Common myeloid progenitor, CD34-positive (primary cell): ENCODE measurements around the gene WFDC13.
"Not testable (repeated sequence)": the region's sequence is repeated elsewhere in the genome, so short reads cannot be mapped to it uniquely, and the experiment has no call there.

Experiments used
- CTCF ChIA-PET: fragments of 350-600 bp; sonication (Branson Sonifier 250); formaldehyde crosslinking; loops from one replicate; lab custom pipeline; 2021; ENCODE audit warnings: antibody characterized with exemption; lab: Charles Lee
- POLR2A ChIA-PET: fragments of 350-600 bp; sonication (Branson Sonifier 250); formaldehyde crosslinking; loops from one replicate; lab custom pipeline; 2021; ENCODE audit warnings: antibody characterized with exemption; lab: Charles Lee
- DNase-seq, 3 donors: peaks; one replicate each; pipeline versions ENCODE4 v3.0.0 to v3.0.0-alpha.2; 2013
- H3K27ac ChIP-seq, 2 experiments: 1 replicate in 1 of 2; 2 replicates in 1 of 2; pipeline ENCODE4 v1.7.0; 2013; ENCODE audit warnings: inconsistent platforms in 2 of 2, low read length in 2 of 2, mild to moderate bottlenecking in 2 of 2, low read depth in 1 of 2, moderate library complexity in 1 of 2; ENCODE audit not compliant: severe bottlenecking in 2 of 2, insufficient read depth in 1 of 2, poor library complexity in 1 of 2
- H3K27me3 ChIP-seq, 5 experiments: replicated peaks in 2 of 5; 1 replicate in 3 of 5; 2 replicates in 2 of 5; pipeline versions ENCODE4 v1.6.1 to v1.7.0; 2013; ENCODE audit warnings: low read length in 4 of 5, mild to moderate bottlenecking in 2 of 5, moderate library complexity in 2 of 5, inconsistent platforms in 1 of 5; ENCODE audit not compliant: insufficient read depth in 5 of 5, control insufficient read depth in 4 of 5
- H3K36me3 ChIP-seq, 4 experiments: 1 replicate in 2 of 4; 2 replicates in 2 of 4; pipeline versions ENCODE4 v1.6.1 to v1.7.0; 2013; ENCODE audit warnings: low read length in 3 of 4, control low read depth in 1 of 4, mild to moderate bottlenecking in 1 of 4; ENCODE audit not compliant: control insufficient read depth in 4 of 4, insufficient read depth in 4 of 4
- H3K4me1 ChIP-seq, 4 experiments: 1 replicate in 3 of 4; 2 replicates in 1 of 4; pipeline versions ENCODE4 v1.6.1 to v1.7.1; 2013; ENCODE audit warnings: low read length in 3 of 4, mild to moderate bottlenecking in 3 of 4, control low read depth in 1 of 4, inconsistent platforms in 1 of 4, moderate library complexity in 1 of 4; ENCODE audit not compliant: control insufficient read depth in 4 of 4, insufficient read depth in 4 of 4; ENCODE audit errors: control extremely low read depth in 1 of 4
- H3K4me3 ChIP-seq, 7 experiments: 1 replicate in 4 of 7; 2 replicates in 3 of 7; pipeline versions ENCODE4 v1.5.1 to v1.7.0; 2013; ENCODE audit warnings: mild to moderate bottlenecking in 7 of 7, low read length in 6 of 7, moderate library complexity in 6 of 7, inconsistent platforms in 2 of 7, low read depth in 2 of 7, control low read depth in 1 of 7; ENCODE audit not compliant: insufficient read depth in 4 of 7, control insufficient read depth in 1 of 7; ENCODE audit errors: extremely low read depth in 1 of 7
- H3K9me3 ChIP-seq, 5 experiments: 1 replicate in 4 of 5; 2 replicates in 1 of 5; pipeline versions ENCODE4 v1.6.1 to v1.7.1; 2013; ENCODE audit warnings: low read length in 4 of 5, mild to moderate bottlenecking in 2 of 5, inconsistent platforms in 1 of 5, low read depth in 1 of 5, moderate library complexity in 1 of 5; ENCODE audit not compliant: control insufficient read depth in 4 of 5, insufficient read depth in 2 of 5; ENCODE audit errors: control extremely low read depth in 1 of 5
- WGBS: methylation state at CpG from one replicate; pipeline ENCODE4 v1.1.5; 2013; ENCODE audit not compliant: insufficient coverage; 5-methylcytosine and 5-hydroxymethylcytosine counted together

WFDC13 gene

GRCh38 chr20:45695496-45695895, 6.3 kb upstream of the WFDC13 start:
- Histone ChIP-seq H3K27ac (no peak overlapping the region), H3K4me1 (no peaks in the 10 kb centered on the region), H3K9me3 (peaks cover 0 to 2% (median 0%) of the 10 kb centered on the region in 5 experiments), H3K36me3 (no peaks in the 10 kb centered on the region), H3K4me3 (no peak overlapping the region), H3K27me3 (peaks cover 0 to 2% (median 0%) of the 10 kb centered on the region in 5 experiments)
- ChIA-PET CTCF (no interaction called here), POLR2A (no interaction called here)
- no peak for DNase-seq
- WGBS, result 100% methylated on average over 1 of the region's 2 CpGs

GRCh38 chr20:45701104-45701503, 734 bp upstream of the WFDC13 start:
- Histone ChIP-seq H3K36me3 (no peaks in the 10 kb centered on the region), H3K9me3 (no peaks in the 10 kb centered on the region), H3K27me3 (peaks cover 0 to 2% (median 0%) of the 10 kb centered on the region in 5 experiments), H3K4me3 (no peak overlapping the region), H3K27ac (no peak overlapping the region), H3K4me1 (no peaks in the 10 kb centered on the region)
- DNase-seq, result no peak
- 76% methylated on average over 3 of the region's 4 CpGs for WGBS
- POLR2A ChIA-PET, result no interaction called here
- CTCF ChIA-PET, result no interaction called here

GRCh38 chr20:45704969-45705637, 3.3 kb downstream of the WFDC13 start, which contains the start of gene WFDC10B:
Gene WFDC10B, minus strand, starts transcription at chr20:45705019. Its CDS starts 19,027 bp downstream, at chr20:45685992.
- DNase-seq, result peak in 1 of 3 donors; percentile 1
- no peaks in the 10 kb centered on the region for H3K9me3 ChIP-seq
- no peaks in the 10 kb centered on the region for H3K36me3 ChIP-seq
- ChIA-PET CTCF (interaction anchor here (0.6 kb wide), 1 partner anchor 413 kb away, joined by 3 read pairs; no protein-coding TSS in a partner anchor), POLR2A (no interaction called here)
- peaks cover 0 to 2% (median 0%) of the 10 kb centered on the region in 5 experiments for H3K27me3 ChIP-seq
- H3K27ac ChIP-seq, result no peak within 1 kb of the TSS
- 100% methylated on average over 1 of the region's 1 CpG for WGBS
- no peaks in the 10 kb centered on the region for H3K4me1 ChIP-seq
- no peak within 1 kb of the TSS for H3K4me3 ChIP-seq

- H3K4me3 ChIP-seq, H3K4me1 ChIP-seq, H3K27me3 ChIP-seq, DNase-seq, H3K9me3 ChIP-seq, H3K36me3 ChIP-seq, H3K27ac ChIP-seq: not testable (repeated sequence)
- CTCF ChIA-PET, result interaction anchor here (0.6 kb wide), 1 partner anchor 104 kb away, joined by 3 read pairs; no protein-coding TSS in a partner anchor
- POLR2A ChIA-PET, result interaction anchor here (0.6 kb wide), 1 partner anchor 101 kb away, joined by 3 read pairs; no protein-coding TSS in a partner anchor
Observed at GRCh38 chr20:45716141-45716688, 14.4 kb downstream of the WFDC13 start.

- H3K4me3 ChIP-seq, result no peak within 1 kb of the TSS
- CTCF ChIA-PET, result no interaction called here
- peaks cover 0 to 20% (median 5%) of the 10 kb centered on the region in 5 experiments for H3K27me3 ChIP-seq
- DNase-seq, result no peak
- H3K9me3 ChIP-seq, result peaks cover 0 to under 1% (median 0%) of the 10 kb centered on the region in 5 experiments
- H3K27ac ChIP-seq, result no peak within 1 kb of the TSS
- H3K36me3 ChIP-seq, result no peaks in the 10 kb centered on the region
- POLR2A ChIA-PET, result no interaction called here
- no peaks in the 10 kb centered on the region for H3K4me1 ChIP-seq
- 100% methylated on average over 1 of the region's 1 CpG for WGBS
Observed at GRCh38 chr20:45722047-45722446, 20.2 kb downstream of the WFDC13 start, which contains the start of gene SPINT4. Gene SPINT4, plus strand, starts transcription at chr20:45722347. Its CDS starts 21 bp downstream, at chr20:45722368.

GRCh38 chr20:45725134-45725533, 23.3 kb downstream of the WFDC13 start:
- Histone ChIP-seq H3K4me3 (no peak overlapping the region), H3K27me3 (peaks cover 0 to 21% (median 7%) of the 10 kb centered on the region in 5 experiments), H3K4me1 (no peaks in the 10 kb centered on the region), H3K27ac (no peak overlapping the region), H3K36me3 (no peaks in the 10 kb centered on the region), H3K9me3 (no peaks in the 10 kb centered on the region)
- POLR2A ChIA-PET, result no interaction called here
- DNase-seq, result no peak
- CTCF ChIA-PET, result no interaction called here

GRCh38 chr20:45727044-45727443, 25.2 kb downstream of the WFDC13 start:
- no CpG with 5 or more reads among the region's 2 CpGs for WGBS
- Histone ChIP-seq H3K27ac (no peak overlapping the region), H3K27me3 (peaks cover 0 to 21% (median 7%) of the 10 kb centered on the region in 5 experiments), H3K9me3 (peaks cover 0 to 7% (median 2%) of the 10 kb centered on the region in 5 experiments), H3K4me3 (no peak overlapping the region), H3K4me1 (no peaks in the 10 kb centered on the region), H3K36me3 (no peaks in the 10 kb centered on the region)
- POLR2A ChIA-PET, result no interaction called here
- CTCF ChIA-PET, result no interaction called here
- peak in 1 of 3 donors; percentile 5 for DNase-seq
